GM21367 (cell line): ENCODE results near the gene PTPRZ1.

Source experiments
- ATAC-seq: cut with Tn5 transposase; IDR thresholded peaks from one replicate; pipeline ENCODE4 v1.9.1; 2021; ENCODE audit not compliant: unreplicated experiment

The PTPRZ1 gene

DNA sequence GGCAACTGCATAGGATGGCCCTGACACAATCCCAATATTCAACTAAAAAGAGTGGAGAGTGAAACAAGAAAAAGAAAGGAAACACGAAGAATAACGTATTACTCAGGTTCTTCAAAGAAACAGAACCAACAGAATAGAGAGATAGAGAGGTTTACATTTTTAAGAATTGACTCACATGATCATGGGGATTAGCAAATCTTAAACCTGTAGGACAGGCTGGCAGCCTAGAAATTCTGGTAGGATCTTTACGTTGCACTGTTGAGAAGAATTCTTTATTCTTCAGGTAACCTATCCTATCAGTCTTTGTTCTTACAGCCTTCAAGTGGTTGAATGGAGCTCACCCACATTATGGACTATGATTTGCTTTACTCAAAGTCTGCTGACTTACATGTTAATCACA lies 167.2 kb downstream of the PTPRZ1 start:
- no peak for ATAC-seq

GRCh38 chr7:122046402-122046801 lies 173.4 kb downstream of the PTPRZ1 start:
- no peak for ATAC-seq

DNA sequence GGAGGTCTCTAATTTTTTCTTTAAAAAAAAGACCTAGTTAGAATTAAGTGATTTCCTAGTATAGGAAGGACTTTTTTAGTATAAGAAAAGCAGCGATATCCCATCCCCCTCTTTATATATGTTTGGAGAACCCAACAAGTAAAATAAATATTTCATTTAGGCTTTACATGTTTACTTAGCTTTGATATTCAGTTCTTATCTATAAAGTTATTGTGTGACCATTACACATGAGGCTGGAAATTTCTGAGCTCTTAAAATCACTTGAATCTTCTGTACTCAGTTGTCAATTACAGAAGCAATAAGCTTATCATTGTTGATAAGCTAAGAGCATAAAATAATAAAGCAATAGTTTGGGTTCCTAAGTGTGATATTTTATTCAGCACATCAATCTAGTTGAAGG lies 181.4 kb downstream of the PTPRZ1 start:
- ATAC-seq, result no peak

DNA sequence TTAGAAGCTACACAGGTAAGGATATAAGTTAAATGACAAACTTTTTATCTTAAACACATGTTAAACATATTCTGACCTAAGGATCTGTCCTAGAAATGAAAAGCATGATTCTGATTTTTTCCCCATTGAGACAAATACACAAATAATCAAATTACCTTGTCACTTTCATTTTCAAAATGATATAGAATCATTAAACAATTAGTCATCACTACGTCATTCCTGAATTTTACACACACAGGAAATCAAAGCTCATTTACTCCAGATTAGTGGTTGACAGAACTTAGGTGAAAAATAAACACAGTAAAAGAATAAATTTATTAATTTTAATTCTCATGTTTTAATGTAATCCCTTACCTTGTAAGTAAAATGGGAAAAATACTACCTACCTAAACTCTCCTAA lies 182.1 kb downstream of the PTPRZ1 start:
- ATAC-seq, result no peak

GRCh38 chr7:122056977-122057376 lies 184.0 kb downstream of the PTPRZ1 start:
- ATAC-seq, result no peak

DNA sequence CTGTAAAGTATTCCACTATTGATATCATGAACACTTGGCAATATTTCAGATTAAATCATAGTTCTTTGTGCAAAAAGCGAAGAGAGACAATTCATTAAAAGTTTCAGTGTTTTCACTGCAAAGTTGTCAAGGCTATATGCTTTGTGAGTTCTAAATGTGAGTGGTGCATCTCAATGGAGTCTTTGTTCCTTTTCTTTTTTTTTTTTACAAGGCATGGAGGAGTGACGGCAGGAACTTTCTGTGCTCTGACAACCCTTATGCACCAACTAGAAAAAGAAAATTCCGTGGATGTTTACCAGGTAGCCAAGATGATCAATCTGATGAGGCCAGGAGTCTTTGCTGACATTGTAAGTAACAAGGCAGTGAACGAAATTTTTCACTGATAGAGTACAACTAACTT lies 186.6 kb downstream of the PTPRZ1 start:
- no peak for ATAC-seq

- no peak for ATAC-seq
Observed at GRCh38 chr7:122063146-122063545, 190.2 kb downstream of the PTPRZ1 start.

- no peak for ATAC-seq
Observed at GRCh38 chr7:122064971-122065370, 192.0 kb downstream of the PTPRZ1 start.

GRCh38 chr7:122067077-122067476 lies 194.1 kb downstream of the PTPRZ1 start:
- ATAC-seq, result no peak

- ATAC-seq, result no peak
Observed at GRCh38 chr7:122068046-122068445, 195.1 kb downstream of the PTPRZ1 start.

DNA sequence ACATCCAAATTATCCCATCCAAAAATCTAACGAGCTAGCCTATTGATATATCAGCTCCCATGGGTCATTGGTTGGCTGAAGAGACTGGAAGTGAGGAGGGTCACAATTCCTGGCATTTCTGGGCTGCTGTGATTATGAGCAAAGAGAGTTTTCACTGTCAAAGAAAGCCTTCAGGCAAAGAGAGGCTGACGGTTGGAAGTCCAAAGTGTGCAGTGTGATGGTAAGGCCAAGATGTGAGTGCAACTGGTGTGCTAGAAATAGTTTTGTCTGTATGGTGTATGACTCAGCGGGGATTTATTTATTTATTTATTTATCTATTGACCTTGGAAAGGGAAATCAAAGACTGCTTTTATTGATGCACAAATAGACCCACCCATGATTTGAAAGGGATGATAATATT lies 196.0 kb downstream of the PTPRZ1 start:
- ATAC-seq, result no peak

- ATAC-seq, result no peak
Observed at GRCh38 chr7:122070062-122070461, 197.1 kb downstream of the PTPRZ1 start.

GRCh38 chr7:122070834-122071233 lies 197.9 kb downstream of the PTPRZ1 start:
- no peak for ATAC-seq

DNA sequence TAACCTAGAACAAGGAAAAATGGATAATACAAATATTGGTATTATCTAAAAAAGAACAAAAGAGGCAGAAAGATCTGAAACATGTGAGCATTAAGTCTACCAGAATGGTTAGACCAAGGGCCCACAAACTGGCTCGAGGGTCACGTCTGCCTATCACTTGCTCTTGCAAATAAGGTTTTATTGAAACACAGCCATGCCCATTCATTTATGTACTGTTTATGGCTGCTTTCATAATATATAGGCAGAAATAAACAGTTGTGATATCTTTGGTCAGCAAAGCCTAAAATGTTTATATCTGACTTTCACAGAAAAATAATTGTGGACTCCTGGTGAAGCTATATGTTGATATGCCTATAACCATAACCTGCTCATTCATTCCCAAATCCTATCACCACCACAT lies 199.3 kb downstream of the PTPRZ1 start:
- no peak for ATAC-seq

GRCh38 chr7:122072924-122073599 lies 200.1 kb downstream of the PTPRZ1 start:
- no peak for ATAC-seq

DNA sequence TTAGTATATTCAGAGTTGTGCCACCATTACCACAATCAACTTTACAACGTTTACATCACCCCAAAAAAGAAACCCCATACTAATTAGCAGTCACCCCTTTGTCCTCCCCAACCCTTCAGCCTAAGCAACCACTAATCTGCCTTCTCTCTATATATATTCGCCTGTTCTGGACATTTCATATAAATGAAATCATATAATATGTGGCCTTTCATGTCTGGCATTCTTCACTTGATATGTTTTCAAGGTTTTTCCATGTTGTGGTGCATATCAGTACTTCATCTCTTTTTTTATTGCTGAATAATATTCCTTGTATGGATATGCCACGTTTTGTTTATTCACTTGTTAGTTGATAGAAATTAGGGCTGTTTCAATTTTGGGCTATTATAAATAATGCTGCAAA lies 200.7 kb downstream of the PTPRZ1 start:
- ATAC-seq, result no peak

DNA sequence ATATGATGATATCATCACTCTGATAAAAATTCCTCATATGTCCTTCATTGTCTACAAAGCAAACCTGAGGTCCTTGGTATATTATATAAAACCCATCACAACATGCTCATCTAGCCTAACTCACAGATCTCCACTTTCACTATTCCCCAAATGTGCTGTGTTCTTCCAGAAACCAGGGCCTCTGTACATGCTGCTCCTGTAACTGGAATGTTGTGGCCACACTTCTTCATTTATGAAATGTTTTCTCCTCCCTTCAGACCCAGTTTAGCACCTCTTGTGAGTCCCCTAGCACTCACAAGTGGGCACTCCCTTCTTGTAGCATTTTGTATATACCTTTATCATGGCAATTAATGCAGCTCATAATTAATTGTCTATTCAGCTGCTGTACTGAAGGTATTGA lies 209.2 kb downstream of the PTPRZ1 start:
- ATAC-seq, result no peak

DNA sequence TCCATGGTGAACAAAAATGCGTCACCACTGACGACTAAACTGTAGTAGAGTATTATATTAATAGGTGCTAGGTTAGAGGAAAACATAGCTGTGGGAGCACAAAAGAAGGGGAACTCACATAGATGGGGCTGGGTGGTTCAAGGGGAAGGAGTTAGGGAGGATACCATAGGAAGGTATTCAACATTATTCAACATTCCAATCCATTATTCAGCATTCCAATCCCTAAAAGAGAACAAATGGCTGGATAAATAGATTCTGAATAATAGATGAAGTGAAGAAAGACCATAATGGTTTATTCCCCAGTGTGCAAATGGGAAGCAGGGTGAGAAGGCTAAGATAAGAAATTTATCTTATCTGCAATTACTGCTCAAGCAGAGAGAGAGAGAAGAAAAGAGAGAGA lies 209.7 kb downstream of the PTPRZ1 start:
- ATAC-seq, result no peak

DNA sequence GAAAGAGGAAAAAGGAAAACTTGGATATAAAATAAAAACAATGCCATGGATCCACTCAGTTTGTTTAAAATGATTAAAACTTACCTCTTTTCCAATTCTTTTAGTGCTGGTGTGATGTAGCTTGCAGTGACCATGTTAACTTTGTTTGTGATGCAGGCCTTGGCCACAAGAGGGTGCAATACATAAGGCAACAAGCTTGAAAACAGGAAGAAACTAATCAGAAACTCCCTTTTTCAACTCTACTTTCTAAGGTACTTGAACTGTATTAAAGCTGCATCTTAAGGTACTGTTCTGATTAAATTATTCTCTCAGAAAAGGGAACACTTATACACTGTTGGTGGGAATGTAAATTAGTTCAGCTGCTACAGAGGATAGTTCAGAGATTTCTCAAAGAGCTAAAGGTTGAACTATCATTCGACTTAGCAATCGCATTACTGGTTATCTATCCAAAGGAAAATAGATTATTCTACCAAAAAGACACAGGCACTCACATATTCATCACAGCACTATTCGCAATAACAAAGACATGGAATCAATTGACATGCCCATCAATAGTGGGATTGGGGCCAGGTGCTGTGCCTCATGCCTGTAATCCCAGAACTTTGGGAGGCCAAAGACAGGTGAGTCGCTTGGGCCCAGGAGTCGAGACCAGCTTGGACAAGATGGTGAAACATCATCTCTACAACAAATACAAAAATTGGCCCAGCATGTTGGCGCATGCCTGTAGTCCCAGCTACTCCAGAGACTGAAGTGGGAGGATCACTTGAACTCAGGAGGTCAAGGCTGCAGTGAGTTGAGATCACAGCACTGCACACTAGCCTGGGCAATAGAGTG lies 220.2 kb downstream of the PTPRZ1 start:
- peak; percentile 98 for ATAC-seq

DNA sequence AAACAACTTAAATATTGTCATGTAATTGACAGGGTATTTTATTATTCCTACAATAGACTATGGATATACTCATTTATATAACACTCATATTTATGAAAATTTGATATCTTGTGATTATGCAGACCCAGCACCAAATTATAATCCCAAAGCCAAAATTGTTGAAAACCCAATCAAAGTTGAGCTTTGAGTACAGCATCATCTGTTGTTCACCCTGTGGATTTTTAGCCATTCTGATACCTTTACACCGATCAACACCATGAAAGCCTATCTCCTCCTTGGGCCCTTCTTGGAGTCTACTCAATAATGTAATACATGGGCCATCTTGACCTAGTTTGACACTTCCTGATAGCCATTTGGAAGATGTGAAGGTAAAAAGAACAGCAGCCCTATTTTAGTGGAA lies 221.6 kb downstream of the PTPRZ1 start:
- ATAC-seq, result no peak

DNA sequence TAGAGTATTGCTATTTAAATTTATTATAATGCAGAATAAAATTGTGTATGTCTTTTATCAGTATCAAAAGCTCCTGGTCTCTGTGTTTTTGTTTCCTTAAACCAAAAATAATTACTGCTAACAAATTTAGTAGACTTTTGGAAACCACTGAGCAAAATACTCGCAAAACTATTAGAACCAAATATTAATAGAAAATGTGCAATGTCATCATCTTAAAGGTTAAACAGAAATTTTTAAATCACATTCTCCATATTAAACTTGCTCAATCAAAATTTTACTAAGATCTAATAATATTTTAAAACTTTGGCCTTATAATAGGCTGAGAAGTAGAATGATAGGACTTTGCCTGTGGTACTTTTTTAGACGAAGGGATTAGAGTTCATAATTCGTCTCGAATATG lies 222.7 kb downstream of the PTPRZ1 start:
- no peak for ATAC-seq

GRCh38 chr7:122100021-122100420 lies 227.1 kb downstream of the PTPRZ1 start:
- no peak for ATAC-seq

- ATAC-seq, result no peak
Observed at GRCh38 chr7:122103064-122103463, 230.1 kb downstream of the PTPRZ1 start.
